Peyer's patch (tissue), 4 donors: ENCODE data around the gene NDUFB10.

Source experiments
- CTCF ChIP-seq, 6 experiments: fragments of 450-650 bp in 4 of 6; fragments of 200-600 bp in 2 of 6; sonication (generic) in 1 of 6; IDR thresholded peaks; one replicate each; pipeline ENCODE4 v1.5.1; 2017 to 2019; ENCODE audit warnings: antibody characterized with exemption in 6 of 6, mild to moderate bottlenecking in 3 of 6, moderate library complexity in 1 of 6
- POLR2A ChIP-seq, 2 donors: fragments of 450-650 bp; IDR thresholded peaks; one replicate each; pipeline ENCODE4 v1.5.1; 2017; ENCODE audit warnings: antibody characterized with exemption in 2 of 2, mild to moderate bottlenecking in 2 of 2, moderate library complexity in 2 of 2

GRCh38 chr16:1984347-1985225 is 25.2 kb downstream of the NDUFB10 start:
- no peak for TF ChIP-seq CTCF (IDR thresholded peaks at IDR 0.05)
- peak; percentile 6 to 54 for TF ChIP-seq POLR2A (IDR thresholded peaks at IDR 0.05)
